HEK293T (cell line): ENCODE data around the gene HOXC4.

Experiments used
- ARNT ChIP-seq: fragments of 450-650 bp; IDR thresholded peaks from 2 replicates; pipeline ENCODE4 v1.6.1; 2017; ENCODE audit warnings: mild to moderate bottlenecking
- CTBP1 ChIP-seq: fragments of 450-650 bp; IDR thresholded peaks from 2 replicates; pipeline ENCODE4 v1.6.1; 2016; ENCODE audit warnings: borderline replicate concordance
- FOXA1 ChIP-seq: fragments of 450-650 bp; IDR thresholded peaks from 2 replicates; pipeline ENCODE4 v1.6.1; 2016; ENCODE audit warnings: mild to moderate bottlenecking
- LEF1 ChIP-seq: fragments of 450-650 bp; IDR thresholded peaks from 2 replicates; pipeline ENCODE4 v1.6.1; 2017; ENCODE audit warnings: mild to moderate bottlenecking, borderline replicate concordance
- NFRKB ChIP-seq: fragments of 450-650 bp; IDR thresholded peaks from 2 replicates; pipeline ENCODE4 v1.6.1; 2016; ENCODE audit warnings: mild to moderate bottlenecking, moderate library complexity
- SUZ12 ChIP-seq: fragments of 450-650 bp; IDR thresholded peaks from 2 replicates; pipeline ENCODE4 v1.6.1; 2016; ENCODE audit warnings: mild to moderate bottlenecking
- TARDBP ChIP-seq: fragments of 450-650 bp; IDR thresholded peaks from 2 replicates; pipeline ENCODE4 v1.6.1; 2016

- TF ChIP-seq LEF1, result no peak
- TF ChIP-seq FOXA1, result no peak
- TF ChIP-seq TARDBP, result no peak
- no peak for TF ChIP-seq ARNT
- TF ChIP-seq SUZ12, result no peak
- TF ChIP-seq NFRKB, result no peak
- TF ChIP-seq CTBP1, result peak; percentile 56; the same call in 1 of the 2 replicates
Observed at GRCh38 chr12:54010053-54010971, 43.3 kb upstream of the HOXC4 start.
